Activated T-cell treated with anti-CD3 and anti-CD28 coated beads for 24 hours (primary cell): Measurements from ENCODE around the gene GPR141.

Experiments
- DNase-seq: peaks from one replicate; pipeline ENCODE4 v3.0.0-alpha.2; 2020; ENCODE audit warnings: low read depth

GPR141 gene, protein sequence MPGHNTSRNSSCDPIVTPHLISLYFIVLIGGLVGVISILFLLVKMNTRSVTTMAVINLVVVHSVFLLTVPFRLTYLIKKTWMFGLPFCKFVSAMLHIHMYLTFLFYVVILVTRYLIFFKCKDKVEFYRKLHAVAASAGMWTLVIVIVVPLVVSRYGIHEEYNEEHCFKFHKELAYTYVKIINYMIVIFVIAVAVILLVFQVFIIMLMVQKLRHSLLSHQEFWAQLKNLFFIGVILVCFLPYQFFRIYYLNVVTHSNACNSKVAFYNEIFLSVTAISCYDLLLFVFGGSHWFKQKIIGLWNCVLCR

DNA sequence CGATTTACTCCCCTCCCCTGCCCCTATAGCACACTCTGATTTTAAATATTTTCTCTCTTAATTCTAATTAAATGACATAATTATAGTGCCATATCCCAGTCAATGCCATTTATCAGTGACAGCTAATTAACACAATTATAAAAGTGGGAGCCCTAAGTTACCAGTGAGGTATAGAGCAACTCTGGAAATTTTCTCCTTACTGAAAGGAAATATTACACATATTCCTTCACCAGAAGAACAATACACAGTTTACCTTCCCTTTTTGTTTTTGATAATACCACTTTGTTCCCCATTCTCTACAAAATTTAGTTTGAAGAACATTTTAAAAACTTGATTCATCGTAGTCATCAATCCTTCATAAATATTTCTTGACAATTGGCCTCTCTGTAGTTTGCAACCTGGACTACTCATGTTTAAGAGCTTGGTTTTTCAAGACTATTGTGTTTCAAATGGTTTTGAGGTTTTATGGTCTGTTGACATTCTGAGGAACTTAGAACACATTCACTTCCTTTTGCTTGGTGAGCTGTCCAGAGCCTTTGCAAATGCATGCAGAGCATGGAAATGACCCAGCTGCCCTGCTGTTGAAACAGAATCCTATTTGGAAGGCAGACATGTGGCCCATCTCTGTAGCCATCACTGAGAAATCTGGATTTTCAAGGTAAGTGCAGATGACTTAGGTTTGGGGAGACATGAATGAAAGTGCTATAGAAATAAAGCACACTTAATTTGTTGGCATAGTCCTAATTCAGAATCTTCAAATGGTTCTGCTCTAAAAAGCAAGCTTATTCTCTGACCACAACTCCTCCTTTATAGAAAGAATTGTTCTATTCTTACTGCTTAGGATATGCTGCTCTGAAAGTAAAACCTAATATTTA lies at the start of gene GPR141:
GPR141 (plus strand) TSS at position 521 of the 875 bp plus-strand sequence. CDS start 56,628 bp downstream, outside the sequence.
- DNase-seq: no peak

DNA sequence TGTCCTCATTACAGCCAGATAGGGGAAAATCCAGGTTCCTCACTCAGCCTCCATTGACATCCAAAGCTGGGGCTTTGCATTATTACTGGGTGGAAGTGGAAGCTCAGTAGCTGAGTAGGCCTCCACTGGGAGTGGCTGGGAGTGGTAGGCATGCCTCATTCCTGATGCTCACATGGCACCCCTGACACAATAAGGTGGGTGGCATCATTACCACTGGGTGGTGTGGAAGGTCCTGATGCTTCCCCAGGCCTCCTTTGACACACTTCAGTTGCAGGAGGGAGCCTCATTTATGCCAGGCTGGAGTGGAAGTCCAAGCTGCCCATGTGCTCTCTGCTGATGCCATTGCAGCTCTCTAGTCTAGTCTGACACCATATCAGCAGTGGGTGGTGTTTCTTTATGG lies 48.2 kb upstream of the GPR141 start:
- no peak for DNase-seq

DNA sequence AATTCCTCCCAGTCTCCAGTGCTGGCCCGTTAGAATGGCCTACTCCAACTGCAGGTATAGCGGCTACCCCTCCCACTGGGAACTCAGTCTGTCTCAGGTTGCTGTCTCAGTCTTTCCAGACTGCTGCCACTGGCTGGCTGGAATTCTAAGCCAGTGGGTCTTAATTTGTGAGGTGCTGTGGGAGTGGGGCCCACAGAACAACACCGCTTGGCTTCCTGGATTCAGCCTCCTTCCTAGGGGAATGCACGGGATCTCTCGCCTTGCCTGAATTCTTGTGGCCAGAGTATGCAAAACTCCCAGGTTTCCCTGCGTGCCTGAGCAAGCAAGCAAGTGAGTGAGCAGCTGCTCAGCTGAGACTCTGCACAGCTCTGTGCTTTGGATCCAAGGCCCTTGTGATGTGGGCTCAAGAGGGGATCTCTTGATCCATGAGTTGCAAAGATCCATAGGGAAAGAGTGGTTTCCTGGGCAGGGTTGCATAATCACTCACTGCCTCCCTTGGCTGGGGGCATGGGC lies 41.5 kb upstream of the GPR141 start:
- no peak for DNase-seq

DNA sequence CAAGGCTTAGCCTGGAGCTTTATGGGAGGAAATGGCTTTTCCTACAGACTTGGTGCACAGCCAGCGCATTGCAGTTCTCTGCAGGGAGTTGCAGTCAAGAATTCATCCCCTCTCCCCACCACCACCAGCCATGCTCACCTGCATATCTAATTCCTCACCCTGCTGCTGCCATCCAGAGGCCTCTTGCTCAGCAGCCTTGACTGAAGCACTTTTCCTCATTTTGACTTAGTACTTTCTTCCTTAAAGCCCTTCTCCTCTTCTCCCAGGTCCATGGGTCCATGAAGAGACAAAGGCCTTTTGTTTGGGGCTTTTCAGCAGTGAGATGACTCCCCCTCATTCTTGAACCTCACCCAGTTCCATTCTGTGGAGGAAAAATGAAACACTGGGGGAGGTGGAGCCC lies 39.7 kb upstream of the GPR141 start:
- no peak for DNase-seq

- no peak for DNase-seq
Measured at GRCh38 chr7:37645282-37646050, 38.1 kb upstream of the GPR141 start.

GRCh38 chr7:37656913-37657530 lies 26.5 kb upstream of the GPR141 start:
- no peak for DNase-seq

- DNase-seq: no peak
Measured at GRCh38 chr7:37657816-37658215, 25.8 kb upstream of the GPR141 start.

DNA sequence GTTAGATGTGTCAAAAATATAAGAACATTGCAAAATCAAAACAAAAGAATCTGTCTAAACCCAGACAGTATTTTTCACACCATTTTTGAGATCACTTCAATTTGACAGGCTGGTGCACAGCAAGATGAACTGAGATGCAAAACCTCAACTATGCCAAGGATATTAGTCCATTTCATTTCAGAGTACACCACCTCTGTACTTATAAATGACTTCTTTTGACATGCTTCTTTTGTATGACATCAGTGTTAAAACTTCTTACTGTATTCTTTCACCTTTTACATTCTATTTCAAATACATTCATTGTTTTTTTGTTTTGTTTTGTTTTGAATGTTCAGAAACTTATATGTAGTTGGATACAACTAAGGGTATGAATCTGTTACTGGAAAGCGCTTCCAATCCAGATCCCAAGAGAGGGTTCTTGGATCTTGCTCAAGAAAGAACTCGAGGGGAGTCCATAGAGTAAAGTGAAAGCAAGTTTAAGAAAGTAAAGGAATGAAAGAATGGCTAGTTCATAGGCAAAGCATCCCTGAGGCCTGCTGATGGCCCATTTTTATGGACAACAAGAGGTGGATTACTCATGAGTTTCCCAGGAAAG lies 23.5 kb upstream of the GPR141 start:
- no peak for DNase-seq

DNA sequence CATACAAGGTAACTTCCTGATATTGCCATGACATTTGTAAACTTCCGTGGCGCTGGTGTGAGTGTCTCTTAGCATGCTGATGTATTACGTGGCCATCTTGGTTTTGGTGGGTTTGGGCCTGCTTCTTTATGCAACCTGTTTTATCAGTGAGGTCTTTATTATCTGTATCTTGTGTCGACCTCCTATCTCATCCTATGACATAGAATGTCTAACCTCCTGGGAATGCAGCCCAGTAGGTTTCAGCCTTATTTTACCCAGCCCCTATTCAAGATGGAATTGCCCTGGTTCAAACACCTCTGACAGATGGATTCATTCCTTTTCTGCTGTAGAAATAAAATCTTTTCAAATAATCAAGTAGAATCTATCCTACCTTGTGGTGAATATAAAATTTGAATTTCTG lies 23.0 kb upstream of the GPR141 start:
- no peak for DNase-seq

GRCh38 chr7:37663693-37664092 lies 19.9 kb upstream of the GPR141 start:
- DNase-seq: no peak

DNA sequence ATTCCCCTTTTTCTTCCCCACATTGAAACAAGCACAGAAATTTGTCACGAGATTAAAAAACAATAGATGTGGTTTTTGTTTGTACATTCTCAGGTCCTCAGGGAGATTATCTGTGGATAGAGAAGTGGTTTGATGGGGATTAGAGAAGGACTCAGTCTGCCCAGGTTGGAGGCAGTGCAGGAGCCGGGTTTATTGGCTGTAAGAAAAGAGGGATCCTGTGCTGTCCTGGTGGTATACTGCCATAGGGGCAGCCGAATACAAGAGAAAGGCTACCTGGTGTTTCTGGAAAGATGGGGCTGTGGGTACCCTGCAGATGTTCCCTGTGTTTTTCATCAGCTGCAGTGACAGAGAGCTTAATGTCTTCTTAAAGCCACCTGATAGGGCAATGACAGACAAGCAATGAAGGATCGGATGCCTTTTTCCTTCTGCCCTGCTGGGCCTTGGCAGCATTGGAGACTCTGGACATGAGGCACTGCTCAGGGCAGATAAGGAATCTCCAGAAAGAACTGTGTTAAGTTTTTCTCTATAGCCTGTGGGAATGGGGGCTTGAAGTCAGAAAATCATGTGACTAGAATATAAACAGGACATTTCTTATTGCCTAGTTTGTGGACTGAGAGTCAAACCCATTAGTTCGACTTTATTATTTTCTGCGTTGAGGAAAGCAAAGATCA lies 18.1 kb upstream of the GPR141 start:
- no peak for DNase-seq

- no peak for DNase-seq
Measured at GRCh38 chr7:37666026-37666799, 17.4 kb upstream of the GPR141 start.

- DNase-seq: no peak
Measured at GRCh38 chr7:37669818-37670217, 13.7 kb upstream of the GPR141 start.

- DNase-seq: no peak
Measured at GRCh38 chr7:37670436-37670835, 13.1 kb upstream of the GPR141 start.

DNA sequence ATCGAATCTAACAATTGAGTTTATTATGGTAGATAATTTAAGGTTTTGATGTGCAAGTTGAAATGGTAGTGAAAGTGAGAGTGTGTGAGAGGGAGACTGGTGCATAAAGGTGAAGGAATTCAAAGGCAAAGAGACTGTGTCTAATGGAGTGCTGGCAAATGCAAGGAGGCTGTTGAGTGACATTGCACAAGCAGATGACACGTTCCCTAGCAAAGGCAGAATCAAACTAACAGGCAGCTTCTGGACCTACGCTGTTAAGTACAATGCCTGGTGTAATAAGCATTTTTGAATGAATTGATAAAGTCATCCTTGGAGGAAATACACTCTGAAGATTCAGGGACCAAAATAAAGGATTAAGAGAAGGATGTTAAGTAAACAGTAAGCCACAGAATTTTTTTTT lies 11.7 kb upstream of the GPR141 start:
- DNase-seq: no peak

- DNase-seq: no peak
Measured at GRCh38 chr7:37672926-37673325, 10.6 kb upstream of the GPR141 start.

GRCh38 chr7:37673523-37673922 lies 10.0 kb upstream of the GPR141 start:
- DNase-seq: no peak

DNA sequence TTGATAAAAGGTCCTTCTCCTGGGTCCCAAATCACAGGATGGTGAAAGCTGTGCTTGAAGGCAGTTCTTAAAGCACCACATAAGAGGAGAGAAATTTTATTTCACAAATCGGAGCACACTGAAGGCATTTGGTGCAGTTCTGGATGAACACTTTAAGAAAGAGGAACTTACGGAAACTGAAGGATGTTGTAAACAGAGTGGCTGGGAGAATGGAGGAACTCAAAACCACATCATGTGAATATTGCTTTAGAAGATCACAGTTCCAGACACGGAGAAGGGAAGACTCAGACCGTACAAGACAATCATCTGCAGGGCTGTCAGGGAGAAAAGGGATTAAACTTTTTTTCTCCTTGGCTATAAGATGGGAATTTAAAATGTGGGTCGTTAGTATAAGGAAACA lies 9.0 kb upstream of the GPR141 start:
- DNase-seq: no peak

DNA sequence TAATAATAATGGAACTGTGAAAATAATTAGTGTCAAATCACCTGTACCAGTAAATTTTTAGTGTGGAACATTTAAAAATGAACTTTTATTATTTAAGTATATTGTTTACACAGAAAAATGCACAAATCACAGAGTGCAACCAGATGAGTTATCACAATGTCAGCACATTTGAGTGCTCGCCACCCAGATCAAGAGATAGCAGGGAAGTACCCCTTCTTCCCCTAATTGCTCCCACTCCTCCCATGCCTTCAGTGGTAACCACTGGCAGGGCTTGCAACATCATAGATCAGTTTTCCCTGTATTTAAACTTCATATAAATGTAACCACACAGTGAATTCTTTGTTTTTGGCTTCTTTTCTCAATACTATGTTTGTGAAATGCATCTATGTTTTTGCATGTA lies 7.8 kb upstream of the GPR141 start:
- DNase-seq: no peak

DNA sequence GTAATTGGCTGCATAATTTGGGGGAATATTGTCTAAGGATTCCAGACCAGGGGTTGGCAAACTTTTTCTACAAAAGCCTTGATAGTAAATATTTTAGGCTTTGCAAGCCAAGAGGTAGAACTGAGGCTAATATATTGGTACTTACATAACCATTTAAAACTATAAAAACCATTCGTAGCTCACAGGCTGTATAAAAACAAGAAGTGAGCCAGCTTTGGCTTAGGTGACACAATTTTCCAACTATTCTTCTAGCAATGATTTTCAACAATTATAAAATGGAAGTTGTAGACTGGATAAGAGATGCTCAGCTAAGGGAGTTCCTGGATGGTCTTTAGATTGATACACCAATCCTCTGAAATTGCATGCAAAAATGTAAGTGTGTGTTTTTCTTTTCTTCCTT lies 1.4 kb downstream of the GPR141 start:
- DNase-seq: no peak
